ENCODE data around the gene CNTF.

GRCh38 chr11:58586998-58587397 lies 35.5 kb upstream of the CNTF start:
- TF ChIP-seq CTCF (IDR thresholded peaks at IDR 0.05) (no peak), POLR2AphosphoS5 (IDR thresholded peaks at IDR 0.05) (no peak)
